HG03460 (cell line): ENCODE results near the gene IL17D.
"Not testable (repeated sequence)": the region's sequence is repeated elsewhere in the genome, so short reads cannot be mapped to it uniquely, and the experiment has no call there.

Source experiments
- ATAC-seq: cut with Tn5 transposase; IDR thresholded peaks from one replicate; pipeline ENCODE4 v1.9.1; 2021; ENCODE audit not compliant: unreplicated experiment

Gene IL17D

DNA sequence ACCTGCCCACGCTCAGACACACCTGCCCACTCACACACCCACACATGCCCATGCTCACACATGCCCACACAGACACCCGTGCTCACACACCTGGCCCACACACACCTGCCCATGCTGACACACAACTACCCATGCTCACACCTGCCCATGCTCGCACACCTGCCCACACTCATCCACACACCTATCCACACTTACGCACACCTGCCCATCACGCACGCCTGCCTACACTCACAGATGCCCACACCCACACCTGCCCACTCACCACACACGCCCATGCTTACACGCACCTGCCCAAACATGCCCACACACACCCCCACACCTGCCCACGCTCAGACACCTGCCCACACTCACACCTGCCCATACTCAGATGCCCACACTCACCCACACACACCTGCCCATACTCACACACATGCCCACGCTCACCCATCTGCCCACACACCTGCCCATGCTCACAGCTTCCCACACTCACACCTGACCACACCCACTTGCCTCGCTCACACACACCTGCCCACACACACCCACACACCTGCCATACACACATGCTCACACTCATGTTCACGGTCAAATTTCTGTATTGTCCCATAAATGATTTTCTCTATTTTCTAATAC lies 15.6 kb downstream of the IL17D start:
- ATAC-seq: no peak

DNA sequence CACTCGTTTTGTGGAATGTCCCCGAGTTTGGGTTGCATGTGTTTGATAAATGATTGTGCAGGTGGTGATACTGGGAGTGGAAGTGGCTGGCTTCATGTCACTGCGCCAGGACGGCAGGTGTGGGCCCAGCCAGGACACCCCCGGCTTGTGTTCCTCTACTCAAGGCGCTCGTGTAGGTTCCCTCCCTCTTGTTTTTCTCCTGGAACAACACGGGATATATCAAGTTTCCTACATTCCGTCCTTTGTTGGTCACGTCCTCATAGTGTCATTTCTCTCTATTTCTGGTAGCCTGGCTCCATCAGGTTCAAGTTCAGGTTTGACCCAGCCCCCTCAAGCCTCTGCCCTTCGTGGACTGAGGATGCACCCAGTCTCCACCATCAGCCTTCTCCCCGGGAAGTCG lies 16.3 kb downstream of the IL17D start:
- ATAC-seq: no peak

DNA sequence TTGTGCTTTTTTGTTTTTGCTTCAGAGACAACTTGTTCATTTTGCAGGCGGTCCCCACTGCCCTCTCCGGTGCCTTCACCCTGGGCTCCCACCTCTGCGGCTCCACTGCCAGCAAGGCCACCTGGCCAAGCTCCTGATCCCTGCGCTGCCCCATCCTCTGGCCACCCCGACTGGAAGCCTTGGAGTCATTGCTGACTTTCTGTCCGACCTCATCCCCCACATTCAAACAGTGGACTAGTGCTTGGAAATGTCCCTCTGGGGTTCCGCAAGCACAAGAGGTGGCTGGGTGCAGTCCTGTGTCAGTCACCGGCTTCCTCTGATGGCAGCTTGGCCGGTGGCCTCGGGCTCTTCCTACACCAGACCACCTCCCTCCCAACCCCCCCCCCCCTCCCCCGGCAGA lies 17.0 kb downstream of the IL17D start:
- no peak for ATAC-seq

DNA sequence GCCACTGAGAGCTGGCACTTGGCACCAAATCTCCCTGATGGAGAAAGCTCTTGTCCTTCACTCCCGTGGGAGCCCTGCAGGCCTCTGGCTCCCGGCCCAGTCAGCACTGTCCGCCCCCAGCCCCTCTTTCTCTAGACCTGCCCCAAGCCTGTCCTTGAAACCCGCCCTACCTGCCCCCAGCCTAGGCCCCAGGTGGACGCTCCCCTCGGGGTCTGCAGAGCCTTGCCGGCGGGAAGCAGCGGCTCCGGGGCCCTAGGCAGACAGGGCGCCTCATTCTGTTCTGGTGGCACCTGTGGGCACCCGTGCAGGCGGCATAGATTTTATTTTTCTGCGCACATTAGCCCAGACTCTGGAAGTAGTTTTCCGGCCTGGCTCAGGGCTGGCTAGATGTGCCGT lies 17.6 kb downstream of the IL17D start:
- no peak for ATAC-seq

DNA sequence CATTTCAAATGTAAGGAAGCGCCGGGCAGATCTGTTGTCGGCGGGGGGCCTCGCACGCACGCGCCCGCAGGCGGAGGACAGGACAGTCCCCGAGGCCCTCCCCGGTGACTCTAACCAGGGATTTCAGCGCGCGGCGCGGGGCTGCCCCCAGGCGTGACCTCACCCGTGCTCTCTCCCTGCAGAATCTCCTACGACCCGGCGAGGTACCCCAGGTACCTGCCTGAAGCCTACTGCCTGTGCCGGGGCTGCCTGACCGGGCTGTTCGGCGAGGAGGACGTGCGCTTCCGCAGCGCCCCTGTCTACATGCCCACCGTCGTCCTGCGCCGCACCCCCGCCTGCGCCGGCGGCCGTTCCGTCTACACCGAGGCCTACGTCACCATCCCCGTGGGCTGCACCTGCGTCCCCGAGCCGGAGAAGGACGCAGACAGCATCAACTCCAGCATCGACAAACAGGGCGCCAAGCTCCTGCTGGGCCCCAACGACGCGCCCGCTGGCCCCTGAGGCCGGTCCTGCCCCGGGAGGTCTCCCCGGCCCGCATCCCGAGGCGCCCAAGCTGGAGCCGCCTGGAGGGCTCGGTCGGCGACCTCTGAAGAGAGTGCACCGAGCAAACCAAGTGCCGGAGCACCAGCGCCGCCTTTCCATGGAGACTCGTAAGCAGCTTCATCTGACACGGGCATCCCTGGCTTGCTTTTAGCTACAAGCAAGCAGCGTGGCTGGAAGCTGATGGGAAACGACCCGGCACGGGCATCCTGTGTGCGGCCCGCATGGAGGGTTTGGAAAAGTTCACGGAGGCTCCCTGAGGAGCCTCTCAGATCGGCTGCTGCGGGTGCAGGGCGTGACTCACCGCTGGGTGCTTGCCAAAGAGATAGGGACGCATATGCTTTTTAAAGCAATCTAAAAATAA lies 18.2 kb downstream of the IL17D start:
- no peak for ATAC-seq

DNA sequence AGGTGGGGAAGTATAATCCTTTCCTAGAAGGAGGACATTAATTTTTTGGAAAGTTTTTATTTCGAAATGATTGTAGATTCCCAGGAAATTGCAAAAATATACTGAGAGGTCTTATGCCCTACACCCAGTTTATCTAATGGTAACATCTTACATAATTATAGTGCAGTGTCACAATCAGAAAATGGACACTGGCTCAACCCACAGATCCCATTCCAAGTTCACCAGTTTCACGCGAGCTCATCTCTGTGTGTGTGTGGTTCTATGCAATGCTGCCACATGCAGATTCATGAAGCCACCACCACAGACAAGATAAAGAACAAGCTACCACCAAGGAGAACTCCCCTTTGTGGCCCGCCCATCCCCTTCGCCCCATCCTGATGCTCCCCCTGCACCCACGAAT lies 24.4 kb downstream of the IL17D start:
- no peak for ATAC-seq

DNA sequence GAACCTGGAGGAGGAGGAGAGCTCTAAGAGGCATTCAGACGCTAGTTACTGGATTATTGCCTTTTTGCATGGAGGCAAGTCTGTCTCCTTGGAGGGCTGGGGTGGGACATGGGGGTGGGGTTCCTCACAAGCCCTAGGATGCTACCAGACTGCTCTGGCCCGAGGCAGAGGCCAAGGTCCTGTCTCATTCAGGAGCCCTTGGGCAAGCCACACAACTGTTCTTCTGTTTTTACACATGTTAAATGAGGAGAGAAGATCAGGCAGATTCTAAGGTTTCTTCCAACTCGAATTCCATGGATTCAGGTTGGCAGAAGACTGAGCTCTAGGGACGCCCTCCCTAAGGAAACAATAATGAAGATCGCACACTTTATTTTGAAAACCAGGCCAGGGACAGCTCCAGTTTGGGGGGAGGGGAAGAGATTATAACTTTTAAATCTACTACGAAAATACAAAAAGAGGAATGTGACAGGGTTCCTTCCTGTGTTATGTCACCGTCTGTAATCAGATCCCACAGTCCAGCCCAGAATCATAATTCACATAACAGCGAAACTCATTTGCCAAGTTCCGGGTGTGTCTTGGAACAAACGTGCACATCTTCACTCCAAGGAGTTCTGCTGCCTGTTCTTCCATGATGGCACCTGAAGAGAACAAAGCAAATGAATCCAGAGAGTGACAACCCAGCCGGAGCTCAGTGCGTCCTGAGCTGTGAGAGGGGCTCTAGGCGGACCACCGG lies 25.2 kb downstream of the IL17D start:
- no peak for ATAC-seq

DNA sequence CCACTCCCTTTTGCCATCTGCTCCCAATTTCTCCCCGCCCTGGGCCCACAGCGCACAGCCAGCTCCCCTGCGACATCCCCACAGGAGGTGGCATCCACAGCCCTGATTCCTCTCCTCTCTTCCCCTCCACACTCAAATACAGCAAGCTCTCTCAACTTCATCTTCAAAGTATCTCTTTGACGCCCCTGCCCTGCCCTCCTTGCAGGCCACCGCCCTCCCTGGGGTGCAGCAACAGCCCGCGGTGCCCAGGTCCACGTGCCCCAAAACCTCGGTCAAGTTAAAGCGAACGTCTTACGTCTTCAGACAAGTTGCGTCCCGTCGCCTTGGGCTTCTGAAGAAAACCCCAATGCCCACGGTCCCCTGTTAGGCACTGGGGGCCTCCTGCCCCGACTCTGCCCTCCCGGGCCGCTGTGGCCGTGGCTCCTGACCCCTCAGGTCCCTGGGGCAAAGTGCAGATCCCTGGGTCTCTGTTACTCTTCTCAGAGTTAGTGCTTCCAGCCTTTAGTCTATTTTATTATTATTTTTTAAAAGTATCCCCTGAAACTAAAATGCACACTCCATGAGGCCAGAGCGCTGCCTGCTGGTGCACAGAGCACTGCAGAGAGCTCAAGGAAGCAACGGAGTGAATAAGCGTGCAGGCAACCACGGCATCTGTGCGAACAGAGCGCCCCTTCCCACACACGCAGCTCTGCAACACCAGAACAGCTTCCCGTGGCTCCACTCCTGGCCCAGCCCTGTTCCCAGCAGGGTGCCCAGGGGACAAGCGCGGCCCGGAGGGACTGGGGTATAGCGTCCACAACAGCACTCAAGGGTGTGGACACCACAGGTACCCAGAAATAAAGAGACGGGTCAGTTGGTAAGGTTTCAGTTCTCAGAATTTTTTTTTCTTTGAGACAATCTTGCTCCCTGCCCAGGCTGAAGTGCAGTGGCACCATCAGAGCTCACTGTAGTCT lies 26.4 kb downstream of the IL17D start:
- no peak for ATAC-seq

DNA sequence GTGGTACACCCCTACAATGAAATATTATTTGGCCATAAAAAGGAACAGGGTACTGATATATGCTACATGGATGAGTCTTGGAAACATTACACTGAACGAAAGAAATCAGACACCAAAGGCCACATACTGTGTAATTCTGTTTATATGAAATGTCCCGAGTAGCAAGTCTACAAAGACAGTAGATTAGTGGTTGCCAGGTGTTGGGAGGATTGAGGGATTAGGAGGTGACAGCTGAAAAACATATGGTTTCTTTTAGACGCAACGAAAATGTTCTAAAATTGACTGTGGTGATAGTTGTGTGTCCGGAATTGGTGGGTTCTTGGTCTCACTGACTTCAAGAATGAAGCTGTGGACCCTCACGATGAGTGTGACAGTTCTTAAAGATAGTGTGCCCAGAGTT lies 35.1 kb downstream of the IL17D start:
- ATAC-seq: no peak

DNA sequence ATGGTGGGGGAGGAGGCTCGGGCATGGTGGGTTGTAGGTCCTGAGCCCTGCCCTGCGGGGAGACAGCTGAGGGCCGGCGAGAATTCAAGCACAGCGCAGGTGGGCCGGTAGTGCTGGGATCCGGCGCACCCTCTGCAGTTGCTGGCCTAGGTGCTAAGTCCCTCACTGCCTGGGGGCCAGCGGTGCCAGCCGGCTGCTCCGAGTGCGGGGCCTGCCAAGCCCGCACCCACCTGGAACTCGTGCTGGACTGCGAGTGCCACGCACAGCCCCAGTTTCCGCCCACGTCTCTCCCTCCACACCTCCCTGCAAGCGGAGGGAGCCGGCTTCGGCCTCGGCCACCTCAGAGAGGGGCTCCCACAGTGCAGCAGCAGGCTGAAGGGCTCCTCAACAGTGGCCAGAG lies 36.5 kb downstream of the IL17D start:
- no peak for ATAC-seq

DNA sequence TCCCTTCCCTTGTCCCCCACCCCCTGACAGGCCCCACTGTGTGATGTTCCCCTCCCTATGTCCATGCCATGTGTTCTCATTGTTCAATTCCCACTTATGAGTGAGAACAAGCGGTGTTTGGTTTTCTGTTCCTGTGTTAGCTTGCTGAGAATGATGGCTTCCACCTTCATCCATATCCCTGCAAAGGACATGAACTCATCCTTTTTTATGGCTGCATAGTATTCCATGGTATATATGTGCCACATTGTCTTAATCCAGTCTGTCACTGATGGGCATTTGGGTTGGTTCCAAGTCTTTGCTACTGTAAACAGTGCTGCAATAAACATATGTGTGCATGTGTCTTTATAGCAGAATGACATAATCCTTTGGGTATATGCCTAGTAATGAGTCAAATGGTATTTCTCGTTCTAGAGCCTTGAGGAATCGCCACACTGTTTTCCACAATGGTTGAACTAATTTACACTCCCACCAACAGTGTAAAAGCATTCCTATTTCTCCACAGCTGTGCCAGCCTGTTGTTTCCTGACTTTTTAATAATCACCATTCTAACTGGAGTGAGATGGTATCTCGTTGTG lies 40.4 kb downstream of the IL17D start:
- ATAC-seq: not testable (repeated sequence)

DNA sequence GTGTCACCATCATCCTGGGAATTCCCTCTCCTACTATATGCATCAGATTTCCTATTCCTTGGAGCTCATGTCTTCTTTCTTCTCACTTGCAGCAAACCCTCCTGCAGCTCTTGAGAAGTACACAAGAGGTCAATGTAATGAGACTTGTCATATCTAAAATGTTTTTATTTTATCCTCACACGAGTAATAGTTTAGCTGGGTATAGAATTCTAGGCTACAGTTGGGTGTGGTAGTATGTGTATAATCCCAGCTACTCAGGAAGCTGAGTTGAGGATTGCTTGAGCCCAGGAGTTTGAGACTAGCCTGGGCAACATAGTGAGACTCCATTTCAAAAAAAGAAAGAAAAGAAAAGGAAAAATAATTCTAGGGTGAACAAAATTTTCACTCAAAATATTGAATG lies 45.9 kb downstream of the IL17D start:
- no peak for ATAC-seq

DNA sequence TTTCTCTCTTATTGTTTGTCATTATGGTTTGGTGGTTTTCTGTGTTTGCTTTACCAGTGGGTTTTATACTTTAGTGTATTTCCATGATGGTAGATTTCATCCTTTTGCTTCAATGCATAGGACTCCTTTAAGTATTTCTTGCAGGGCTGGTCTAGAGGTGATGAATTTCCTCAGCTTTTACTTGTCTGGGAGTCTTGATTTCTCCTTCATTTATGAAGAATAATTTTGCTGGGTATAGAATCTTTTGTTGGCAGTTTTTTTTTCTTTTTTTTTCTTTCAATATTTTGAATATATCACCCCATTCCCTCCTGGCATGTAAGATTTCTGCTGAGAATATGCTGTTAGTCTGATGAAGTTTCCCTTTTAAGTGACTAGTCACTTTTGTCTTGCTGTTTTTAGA lies 50.5 kb downstream of the IL17D start:
- no peak for ATAC-seq

DNA sequence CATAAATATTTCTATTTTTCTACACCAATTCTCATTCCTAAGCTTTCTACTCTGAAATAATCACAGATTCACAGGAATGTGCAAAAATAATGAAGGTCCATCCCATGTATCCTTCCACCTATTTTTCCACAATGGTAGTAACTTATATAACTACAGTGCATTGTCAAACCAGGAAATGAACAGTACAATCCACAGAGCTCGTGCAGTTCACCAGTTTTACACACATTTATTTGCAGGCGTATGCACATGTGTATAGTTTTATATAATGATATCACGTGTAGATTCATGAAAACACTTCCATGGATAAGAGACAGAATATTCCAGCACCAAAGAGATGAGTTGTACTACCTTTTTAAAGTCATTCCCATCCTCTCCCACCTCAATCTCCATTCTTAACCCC lies 57.4 kb downstream of the IL17D start:
- no peak for ATAC-seq

DNA sequence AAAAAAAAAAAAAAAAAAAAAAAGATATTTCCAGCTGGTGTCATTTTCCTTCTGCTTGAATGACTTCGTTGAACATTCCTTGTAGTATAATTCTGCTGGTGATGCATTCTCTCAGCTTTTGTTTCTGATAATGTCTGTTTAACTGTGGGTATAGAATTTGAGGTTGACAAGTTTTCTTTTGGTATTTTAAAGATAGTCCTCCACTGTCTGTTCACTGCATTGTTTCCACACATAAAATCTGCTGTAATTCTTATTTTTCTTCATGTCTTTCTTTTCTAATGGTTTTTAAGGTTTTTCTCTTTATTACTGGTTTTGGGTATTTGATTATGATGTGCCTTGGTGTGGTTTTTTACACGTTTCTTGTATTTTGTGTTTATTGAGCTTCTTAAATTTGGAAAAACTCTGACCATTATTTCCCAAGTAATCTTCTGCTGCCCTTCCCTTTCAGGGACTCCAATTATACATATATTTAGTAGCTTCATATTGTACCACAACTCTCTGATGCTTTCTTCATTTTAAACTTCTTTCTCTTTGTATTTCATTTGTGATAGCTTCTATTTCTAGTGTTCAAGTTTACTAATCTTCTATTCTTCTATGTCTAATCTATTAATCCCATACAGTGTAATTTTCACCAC lies 63.9 kb downstream of the IL17D start:
- no peak for ATAC-seq

DNA sequence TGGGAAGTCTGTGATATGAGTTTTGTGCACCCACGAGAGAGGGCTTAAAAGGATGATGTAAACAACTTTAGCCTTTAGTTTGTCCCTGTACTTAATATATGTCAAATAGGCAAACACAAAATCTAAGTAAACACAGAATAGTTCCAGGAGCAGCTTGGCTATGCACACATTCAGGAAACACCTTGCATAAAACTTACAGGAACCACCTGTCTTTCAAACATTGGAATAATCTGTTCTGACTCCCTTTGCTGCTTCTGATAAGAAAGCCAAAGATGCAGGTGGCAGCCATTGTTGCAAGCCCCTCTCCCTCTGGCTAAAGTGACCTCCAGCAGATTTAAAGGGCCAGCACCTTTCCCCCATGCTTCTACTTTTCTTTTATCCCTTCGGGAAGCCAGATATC lies 65.6 kb downstream of the IL17D start:
- ATAC-seq: no peak

DNA sequence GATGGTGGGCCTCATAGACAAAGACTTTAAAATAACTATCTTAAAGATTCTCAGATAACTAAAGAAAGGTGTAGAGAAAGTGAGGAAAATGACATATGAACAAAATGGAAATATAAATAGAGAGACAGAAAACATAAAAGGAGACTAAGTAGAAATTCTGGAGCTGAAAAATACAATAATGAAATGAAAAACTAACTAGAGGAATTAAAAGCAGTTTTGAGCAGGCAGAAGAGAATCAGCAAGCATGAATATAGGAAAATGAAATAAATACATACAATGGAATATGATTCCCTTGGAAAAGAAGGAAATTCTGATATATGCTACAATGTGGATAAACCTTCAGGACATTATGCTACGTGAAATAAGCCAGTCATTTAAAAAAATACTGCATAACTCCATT lies 66.3 kb downstream of the IL17D start:
- ATAC-seq: no peak
